H9 (cell line): Measurements from ENCODE around the gene ETFA. TPM values are rescaled to one million over a fixed set of nuclear protein-coding genes. Genes with fewer than 3 reads are reported as not detected.

Experiments
- DNase-seq: peaks from one replicate; pipeline ENCODE4 v3.0.0-alpha.2; 2017
- H2AFZ ChIP-seq: one replicate; pipeline ENCODE4 v1.6.1; 2013; ENCODE audit warnings: mild to moderate bottlenecking, low read length, control low read depth, moderate library complexity
- H2AK5ac ChIP-seq: 2 replicates; pipeline ENCODE4 v1.6.1; 2013; ENCODE audit warnings: low read length, control low read depth, mixed read lengths; ENCODE audit not compliant: insufficient read length
- H2BK120ac ChIP-seq: one replicate; pipeline ENCODE4 v1.6.1; 2013; ENCODE audit warnings: low read depth, mild to moderate bottlenecking, low read length, control low read depth, inconsistent platforms; ENCODE audit not compliant: poor library complexity, severe bottlenecking
- H2BK12ac ChIP-seq: 2 replicates; pipeline ENCODE4 v1.6.1; 2013; ENCODE audit warnings: low read length, control low read depth, mixed read lengths, low read depth; ENCODE audit not compliant: insufficient read length
- H2BK15ac ChIP-seq: 2 replicates; pipeline ENCODE4 v1.6.1; 2013; ENCODE audit warnings: low read depth, low read length, control low read depth
- H2BK20ac ChIP-seq: one replicate; pipeline ENCODE4 v1.6.1; 2013; ENCODE audit warnings: low read depth, mild to moderate bottlenecking, low read length, control low read depth, inconsistent platforms; ENCODE audit not compliant: poor library complexity, severe bottlenecking
- H2BK5ac ChIP-seq: 2 replicates; pipeline ENCODE4 v1.6.1; 2013; ENCODE audit warnings: low read length, control low read depth, mixed read lengths; ENCODE audit not compliant: insufficient read length
- H3K14ac ChIP-seq: 2 replicates; pipeline ENCODE4 v1.6.1; 2013; ENCODE audit warnings: low read length, control low read depth; ENCODE audit not compliant: insufficient read depth
- H3K18ac ChIP-seq: 2 replicates; pipeline ENCODE4 v1.6.1; 2013; ENCODE audit warnings: low read depth, mild to moderate bottlenecking, mixed read lengths, low read length, control low read depth; ENCODE audit not compliant: insufficient read length
- H3K23ac ChIP-seq: 2 replicates; pipeline ENCODE4 v1.6.1; 2013; ENCODE audit warnings: low read length, control low read depth, mixed read lengths, low read depth; ENCODE audit not compliant: insufficient read length
- H3K23me2 ChIP-seq: 2 replicates; pipeline ENCODE4 v1.6.1; 2013; ENCODE audit warnings: low read depth, mild to moderate bottlenecking, mixed read lengths, low read length, control low read depth; ENCODE audit not compliant: insufficient read length, poor library complexity, severe bottlenecking
- H3K27ac ChIP-seq: 2 replicates; pipeline ENCODE4 v1.5.1; 2013; ENCODE audit warnings: low read length, control low read depth, mixed read lengths, low read depth; ENCODE audit not compliant: insufficient read length
- H3K27me3 ChIP-seq: 2 replicates; pipeline ENCODE4 v1.6.1; 2013; ENCODE audit warnings: low read length, control low read depth, inconsistent platforms; ENCODE audit not compliant: insufficient read depth
- H3K4ac ChIP-seq: 2 replicates; pipeline ENCODE4 v1.6.1; 2013; ENCODE audit warnings: low read depth, mild to moderate bottlenecking, control low read depth, inconsistent platforms, low read length, moderate library complexity
- H3K4me1 ChIP-seq: 2 replicates; pipeline ENCODE4 v1.6.1; 2013; ENCODE audit warnings: low read length, control low read depth, inconsistent platforms; ENCODE audit not compliant: insufficient read depth
- H3K4me2 ChIP-seq: 2 replicates; pipeline ENCODE4 v1.6.1; 2013; ENCODE audit warnings: low read length, control low read depth, mixed read lengths; ENCODE audit not compliant: insufficient read length, insufficient read depth
- H3K56ac ChIP-seq: 2 replicates; pipeline ENCODE4 v1.6.1; 2013; ENCODE audit warnings: low read depth, mild to moderate bottlenecking, mixed read lengths, low read length, control low read depth; ENCODE audit not compliant: insufficient read length
- H3K79me1 ChIP-seq: 2 replicates; pipeline ENCODE4 v1.6.1; 2013; ENCODE audit warnings: low read depth, mild to moderate bottlenecking, moderate library complexity, low read length, control low read depth, inconsistent platforms; ENCODE audit not compliant: insufficient read depth, poor library complexity, severe bottlenecking
- H3K79me2 ChIP-seq: 2 replicates; pipeline ENCODE4 v1.6.1; 2013; ENCODE audit warnings: low read length, control low read depth, inconsistent platforms; ENCODE audit not compliant: insufficient read depth
- H3K9ac ChIP-seq: 2 replicates; pipeline ENCODE4 v1.6.1; 2013; ENCODE audit warnings: low read length, control low read depth, mixed read lengths; ENCODE audit not compliant: insufficient read length; ENCODE audit errors: extremely low read depth
- H3K9me3 ChIP-seq: one replicate; pipeline ENCODE4 v1.6.1; 2013; ENCODE audit warnings: low read depth, low read length, inconsistent platforms; ENCODE audit not compliant: control insufficient read depth
- H3T11ph ChIP-seq: one replicate; pipeline ENCODE4 v1.6.1; 2013; ENCODE audit warnings: mild to moderate bottlenecking, low read length, control low read depth, inconsistent platforms
- H4K20me1 ChIP-seq: one replicate; pipeline ENCODE4 v1.6.1; 2013; ENCODE audit not compliant: control insufficient read depth, insufficient read length, insufficient read depth
- H4K5ac ChIP-seq: 2 replicates; pipeline ENCODE4 v1.6.1; 2013; ENCODE audit warnings: low read depth, mild to moderate bottlenecking, mixed read lengths, low read length, control low read depth; ENCODE audit not compliant: insufficient read length
- H4K8ac ChIP-seq: replicated peaks from 2 replicates; pipeline ENCODE4 v1.6.1; 2013; ENCODE audit warnings: low read length, control low read depth, mixed read lengths, low read depth; ENCODE audit not compliant: insufficient read length
- H4K91ac ChIP-seq: 2 replicates; pipeline ENCODE4 v1.6.1; 2013; ENCODE audit warnings: low read depth, mild to moderate bottlenecking, moderate library complexity, mixed read lengths, low read length, control low read depth; ENCODE audit not compliant: insufficient read length
- H3K27ac Mint-ChIP-seq, 3 experiments: 2 replicates in 2 of 3; 3 replicates in 1 of 3; pipeline ENCODE4 v1.8.0; 2020 to 2021; ENCODE audit warnings: mixed read lengths in 3 of 3, mild to moderate bottlenecking in 1 of 3, moderate library complexity in 1 of 3
- H3K27me3 Mint-ChIP-seq: 2 replicates; pipeline ENCODE4 v1.8.0; 2021; ENCODE audit warnings: low read depth, mild to moderate bottlenecking, moderate library complexity, mixed read lengths
- H3K36me3 Mint-ChIP-seq, 3 experiments: 2 replicates in 2 of 3; 3 replicates in 1 of 3; pipeline ENCODE4 v1.8.0; 2020 to 2021; ENCODE audit warnings: low read depth in 3 of 3, mixed read lengths in 3 of 3; ENCODE audit not compliant: insufficient read depth in 1 of 3
- H3K4me1 Mint-ChIP-seq, 2 experiments: 2 replicates each; pipeline ENCODE4 v1.8.0; 2020; ENCODE audit warnings: mixed read lengths in 2 of 2
- H3K4me3 Mint-ChIP-seq, 2 experiments: 2 replicates in 1 of 2; 3 replicates in 1 of 2; pipeline ENCODE4 v1.8.0; 2020 to 2021; ENCODE audit warnings: mild to moderate bottlenecking in 2 of 2, mixed read lengths in 2 of 2, moderate library complexity in 1 of 2
- H3K9me3 Mint-ChIP-seq, 2 experiments: 2 replicates in 1 of 2; 3 replicates in 1 of 2; pipeline ENCODE4 v1.8.0; 2020; ENCODE audit warnings: mild to moderate bottlenecking in 2 of 2, mixed read lengths in 2 of 2, moderate library complexity in 1 of 2
- WGBS: extraction: QIAGEN DNeasy Blood & Tissue Kit; methylation state at CpG from one replicate; pipeline ENCODE4 v1.1.7; 2013; ENCODE audit warnings: missing lambda C conversion rate, low lambda C conversion rate, mixed read lengths; ENCODE audit not compliant: insufficient read length; ENCODE audit errors: extremely low coverage; 5-methylcytosine and 5-hydroxymethylcytosine counted together
- total RNA-seq: library from RNA; stranded (reverse); gene quantifications from 2 replicates; pipeline ENCODE4 v1.2.1, GENCODE V29; 2021
- TF ChIP-seq, protein P1 (sequence below): fragments of 200-600 bp; sonication (generic); conservative IDR thresholded peaks from 3 replicates; pipeline ENCODE4 v1.8.0; 2021; ENCODE audit warnings: antibody characterized with exemption, mild to moderate bottlenecking

The ETFA gene
- total RNA-seq, 1 experiment from 2014 or later: 109 TPM

DNA sequence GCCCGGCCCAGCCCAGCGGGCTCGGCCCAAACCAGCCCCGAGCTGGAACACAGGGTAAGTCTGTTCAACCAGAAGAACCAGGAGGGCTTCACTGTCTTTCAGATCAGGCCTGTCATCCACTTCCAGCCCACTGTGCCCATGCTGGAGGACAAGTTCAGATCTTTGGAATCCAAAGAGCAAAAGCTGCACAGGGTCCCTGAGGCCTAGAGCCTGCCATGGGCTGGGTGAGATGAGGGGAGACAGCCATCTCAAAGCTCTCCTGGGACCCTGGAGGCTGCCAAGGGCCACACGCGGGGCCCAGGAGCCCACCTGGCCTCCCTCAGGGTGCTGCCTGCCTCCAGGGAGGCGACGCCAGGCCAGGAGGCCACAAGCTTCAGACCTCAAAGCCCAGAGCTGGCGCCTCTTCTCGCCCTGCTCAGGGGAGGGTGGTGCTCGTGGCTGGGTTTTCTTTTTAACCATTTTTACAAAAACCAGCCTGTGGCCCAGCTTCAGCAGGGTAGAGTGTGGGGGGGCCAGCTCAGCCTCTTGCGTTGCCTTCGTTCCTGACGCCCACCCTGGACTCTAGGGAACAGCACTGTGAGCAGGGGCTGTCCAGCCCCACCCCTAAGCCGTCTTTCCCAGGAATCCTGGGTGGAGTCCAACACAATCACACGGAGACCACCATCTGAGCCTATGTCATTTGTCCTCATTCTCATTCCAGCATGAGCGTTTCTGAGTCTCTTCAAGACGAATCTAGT, 107.0 kb downstream of the ETFA start:
- TF ChIP-seq, protein P1, sequence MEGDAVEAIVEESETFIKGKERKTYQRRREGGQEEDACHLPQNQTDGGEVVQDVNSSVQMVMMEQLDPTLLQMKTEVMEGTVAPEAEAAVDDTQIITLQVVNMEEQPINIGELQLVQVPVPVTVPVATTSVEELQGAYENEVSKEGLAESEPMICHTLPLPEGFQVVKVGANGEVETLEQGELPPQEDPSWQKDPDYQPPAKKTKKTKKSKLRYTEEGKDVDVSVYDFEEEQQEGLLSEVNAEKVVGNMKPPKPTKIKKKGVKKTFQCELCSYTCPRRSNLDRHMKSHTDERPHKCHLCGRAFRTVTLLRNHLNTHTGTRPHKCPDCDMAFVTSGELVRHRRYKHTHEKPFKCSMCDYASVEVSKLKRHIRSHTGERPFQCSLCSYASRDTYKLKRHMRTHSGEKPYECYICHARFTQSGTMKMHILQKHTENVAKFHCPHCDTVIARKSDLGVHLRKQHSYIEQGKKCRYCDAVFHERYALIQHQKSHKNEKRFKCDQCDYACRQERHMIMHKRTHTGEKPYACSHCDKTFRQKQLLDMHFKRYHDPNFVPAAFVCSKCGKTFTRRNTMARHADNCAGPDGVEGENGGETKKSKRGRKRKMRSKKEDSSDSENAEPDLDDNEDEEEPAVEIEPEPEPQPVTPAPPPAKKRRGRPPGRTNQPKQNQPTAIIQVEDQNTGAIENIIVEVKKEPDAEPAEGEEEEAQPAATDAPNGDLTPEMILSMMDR: no peak
- H2BK20ac ChIP-seq: no peak overlapping the region
- H4K5ac ChIP-seq: no peak overlapping the region
- H3K27ac ChIP-seq: no peak overlapping the region
- H4K20me1 ChIP-seq: no peaks in the 10 kb centered on the region
- no peak overlapping the region for H3K18ac ChIP-seq
- no peak overlapping the region for H2AFZ ChIP-seq
- Mint-ChIP-seq H3K4me1 (peaks cover 18 to 22% of the 10 kb centered on the region in 2 experiments), H3K4me3 (no peak overlapping the region), H3K9me3 (no peaks in the 10 kb centered on the region), H3K27ac (peak overlapping the region in 1 of 3 experiments; percentile 40; a peak in 1 of 7 replicates), H3K36me3 (peaks cover 0 to 6% (median 0%) of the 10 kb centered on the region in 3 experiments; a peak in 2 of 7 replicates), H3K27me3 (no peaks in the 10 kb centered on the region; the same call in 1 of the 2 replicates)
- H3K14ac ChIP-seq: no peak overlapping the region
- H3K56ac ChIP-seq: no peak overlapping the region
- no peaks in the 10 kb centered on the region for H3K27me3 ChIP-seq
- no peaks in the 10 kb centered on the region for H3K23me2 ChIP-seq
- H2BK5ac ChIP-seq: no peak overlapping the region
- no peak overlapping the region for H3K23ac ChIP-seq
- H2BK12ac ChIP-seq: no peak overlapping the region
- H4K91ac ChIP-seq: no peak overlapping the region
- H3K79me1 ChIP-seq: no peaks in the 10 kb centered on the region
- no peak overlapping the region for H3K4ac ChIP-seq
- H3K4me2 ChIP-seq: no peak overlapping the region
- no peak for DNase-seq
- no peak overlapping the region for H3T11ph ChIP-seq
- no CpG with 5 or more reads among the region's 18 CpGs for WGBS
- no peak overlapping the region for H3K9ac ChIP-seq
- no peak overlapping the region for H2BK120ac ChIP-seq
- no peaks in the 10 kb centered on the region for H3K79me2 ChIP-seq
- no peak overlapping the region for H2AK5ac ChIP-seq
- no peak overlapping the region for H2BK15ac ChIP-seq
- no peak overlapping the region for H4K8ac ChIP-seq
- peaks cover 2% of the 10 kb centered on the region; the same call in 1 of the 2 replicates for H3K4me1 ChIP-seq
- H3K9me3 ChIP-seq: no peaks in the 10 kb centered on the region
